Measurements from ENCODE around the gene PIP4K2B. TPM values are rescaled to one million over a fixed set of nuclear protein-coding genes. Genes with fewer than 3 reads are reported as not detected.
"Not testable (repeated sequence)": the region's sequence is repeated elsewhere in the genome, so short reads cannot be mapped to it uniquely, and the experiment has no call there.

PIP4K2B gene
- total and polyA plus RNA-seq, 7 donors: 19.3 to 72.6 (median 62.5) TPM

GRCh38 chr17:38729368-38729885, 69.9 kb downstream of the PIP4K2B start:
- peak overlapping the region; percentile 72 for H3K4me3 ChIP-seq
- ATAC-seq (no peak), DNase-seq (no peak)
- intact Hi-C loops (cut with DNase I): loop anchor here in 1 of 2 donors (2.0 kb wide), 1 partner anchor 19 kb away; no protein-coding TSS in a partner anchor
- WGBS, 3 donors: 24 to 31% (median 25%) methylated on average over 14 of the region's 14 CpGs
- H3K9me3 ChIP-seq: no peaks in the 10 kb centered on the region
- peaks cover 0 to 32% of the 10 kb centered on the region in 2 donors for H3K36me3 ChIP-seq (ENCODE audit: insufficient read depth in 1 of 2, low read depth in 1 of 2)
- H3K27me3 ChIP-seq (ENCODE audit: insufficient read depth in 3 of 3, low read length in 2 of 3): no peaks in the 10 kb centered on the region
- peaks cover 20% of the 10 kb centered on the region for H3K4me1 ChIP-seq
- peak overlapping the region; percentile 77 for H3K27ac ChIP-seq
- TF ChIP-seq, protein P1, sequence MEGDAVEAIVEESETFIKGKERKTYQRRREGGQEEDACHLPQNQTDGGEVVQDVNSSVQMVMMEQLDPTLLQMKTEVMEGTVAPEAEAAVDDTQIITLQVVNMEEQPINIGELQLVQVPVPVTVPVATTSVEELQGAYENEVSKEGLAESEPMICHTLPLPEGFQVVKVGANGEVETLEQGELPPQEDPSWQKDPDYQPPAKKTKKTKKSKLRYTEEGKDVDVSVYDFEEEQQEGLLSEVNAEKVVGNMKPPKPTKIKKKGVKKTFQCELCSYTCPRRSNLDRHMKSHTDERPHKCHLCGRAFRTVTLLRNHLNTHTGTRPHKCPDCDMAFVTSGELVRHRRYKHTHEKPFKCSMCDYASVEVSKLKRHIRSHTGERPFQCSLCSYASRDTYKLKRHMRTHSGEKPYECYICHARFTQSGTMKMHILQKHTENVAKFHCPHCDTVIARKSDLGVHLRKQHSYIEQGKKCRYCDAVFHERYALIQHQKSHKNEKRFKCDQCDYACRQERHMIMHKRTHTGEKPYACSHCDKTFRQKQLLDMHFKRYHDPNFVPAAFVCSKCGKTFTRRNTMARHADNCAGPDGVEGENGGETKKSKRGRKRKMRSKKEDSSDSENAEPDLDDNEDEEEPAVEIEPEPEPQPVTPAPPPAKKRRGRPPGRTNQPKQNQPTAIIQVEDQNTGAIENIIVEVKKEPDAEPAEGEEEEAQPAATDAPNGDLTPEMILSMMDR (IDR thresholded peaks at IDR 0.05): no peak

- H3K27ac ChIP-seq: peak overlapping the region; percentile 23
- H3K36me3 ChIP-seq (ENCODE audit: insufficient read depth in 1 of 2, low read depth in 1 of 2): peaks cover 0 to 37% of the 10 kb centered on the region in 2 donors
- WGBS, 3 donors: 62 to 72% (median 68%) methylated on average over 8 of the region's 8 CpGs
- ATAC-seq (no peak), DNase-seq (no peak)
- no peaks in the 10 kb centered on the region for H3K9me3 ChIP-seq
- intact Hi-C loops (cut with DNase I): loop anchor here in 1 of 2 donors (2.0 kb wide), 1 partner anchor 18 kb away; no protein-coding TSS in a partner anchor
- no peak overlapping the region for H3K4me3 ChIP-seq
- TF ChIP-seq, protein P1 (IDR thresholded peaks at IDR 0.05): no peak
- H3K27me3 ChIP-seq (ENCODE audit: insufficient read depth in 3 of 3, low read length in 2 of 3): no peaks in the 10 kb centered on the region
- peaks cover 20% of the 10 kb centered on the region for H3K4me1 ChIP-seq
Measured at GRCh38 chr17:38728290-38728831, 71.0 kb downstream of the PIP4K2B start.

GRCh38 chr17:38727736-38728135, 71.6 kb downstream of the PIP4K2B start:
- DNase-seq (no peak), ATAC-seq (no peak)
- WGBS, 3 donors: 83 to 96% (median 88%) methylated on average over 5 of the region's 5 CpGs
- intact Hi-C loops (cut with DNase I): loop anchor here in 1 of 2 donors (2.0 kb wide), 1 partner anchor 17 kb away; no protein-coding TSS in a partner anchor
- no peaks in the 10 kb centered on the region for H3K9me3 ChIP-seq
- peaks cover 20% of the 10 kb centered on the region for H3K4me1 ChIP-seq
- TF ChIP-seq, protein P1 (IDR thresholded peaks at IDR 0.05): no peak
- H3K27ac ChIP-seq: peak overlapping the region; percentile 23
- H3K27me3 ChIP-seq (ENCODE audit: insufficient read depth in 3 of 3, low read length in 2 of 3): no peaks in the 10 kb centered on the region
- H3K36me3 ChIP-seq (ENCODE audit: insufficient read depth in 1 of 2, low read depth in 1 of 2): peaks cover 0 to 39% of the 10 kb centered on the region in 2 donors
- no peak overlapping the region for H3K4me3 ChIP-seq

DNA sequence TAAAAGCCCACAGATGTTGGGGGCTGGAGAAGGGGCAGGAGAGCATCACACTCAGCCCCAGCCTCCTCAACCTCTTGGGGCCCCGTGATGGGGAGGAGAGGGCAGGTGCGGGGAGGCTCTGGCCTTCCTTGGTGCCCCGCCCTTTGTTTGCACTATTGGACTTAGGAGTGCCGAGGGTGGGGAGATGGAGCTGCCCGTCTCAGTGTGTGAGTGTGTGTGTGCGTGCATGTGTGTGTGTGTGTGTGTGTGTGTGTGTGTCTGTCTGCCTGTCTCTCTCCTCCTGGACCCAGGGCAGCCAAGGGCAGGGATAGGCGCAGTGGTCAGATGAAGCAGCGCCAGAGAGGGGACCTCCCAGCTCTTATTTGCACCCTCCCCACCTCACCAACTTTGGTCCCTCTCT, 73.2 kb downstream of the PIP4K2B start:
- 66 to 91% (median 70%) methylated on average over 4 to 8 of the region's 8 CpGs for WGBS, 3 donors
- ATAC-seq; H3K9me3 ChIP-seq; H3K27me3 ChIP-seq (ENCODE audit: insufficient read depth in 3 of 3, low read length in 2 of 3); intact Hi-C loops (cut with DNase I); H3K27ac ChIP-seq; H3K4me3 ChIP-seq; DNase-seq: not testable (repeated sequence)
- Histone ChIP-seq H3K4me1 (peaks cover 12% of the 10 kb centered on the region), H3K36me3 (ENCODE audit: insufficient read depth in 1 of 2, low read depth in 1 of 2) (peaks cover 4 to 39% of the 10 kb centered on the region in 2 donors)

DNA sequence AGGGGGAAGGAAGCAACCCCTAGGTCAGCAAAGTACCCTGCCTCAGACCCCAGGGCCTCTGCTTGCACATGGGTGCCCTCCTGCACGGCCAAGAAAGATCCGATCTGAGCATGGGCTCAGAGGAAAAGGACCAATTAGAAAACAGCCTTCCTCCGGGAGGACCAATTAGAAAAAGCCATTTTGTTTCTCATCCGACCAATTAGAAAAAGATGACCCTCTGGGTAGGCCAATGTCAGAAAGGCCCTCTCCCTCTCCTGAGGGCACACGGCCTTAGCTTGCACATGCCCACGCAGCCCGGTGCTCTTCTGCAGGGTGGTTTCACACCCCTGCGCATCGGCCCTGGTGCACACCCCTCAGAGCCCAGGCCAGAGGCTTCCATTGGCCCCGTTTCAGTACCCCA, 74.3 kb downstream of the PIP4K2B start:
- Histone ChIP-seq H3K27ac (no peak overlapping the region), H3K4me3 (no peak overlapping the region), H3K4me1 (peaks cover 5% of the 10 kb centered on the region), H3K27me3 (ENCODE audit: insufficient read depth in 3 of 3, low read length in 2 of 3) (no peaks in the 10 kb centered on the region), H3K36me3 (ENCODE audit: insufficient read depth in 1 of 2, low read depth in 1 of 2) (peaks cover 7 to 50% of the 10 kb centered on the region in 2 donors), H3K9me3 (no peaks in the 10 kb centered on the region)
- DNase-seq (no peak), ATAC-seq (peak in 1 of 4 donors; percentile 3)
- intact Hi-C loops (cut with DNase I): no loop called here
- TF ChIP-seq, protein P1 (IDR thresholded peaks at IDR 0.05): no peak
- 64 to 68% (median 68%) methylated on average over 10 of the region's 10 CpGs for WGBS, 3 donors

Data from psoas muscle (tissue), 8 donors.